HG02623 (cell line): Measurements from ENCODE around the gene GNA14.
A peak's percentile ranks its signal among the peaks of the same experiment; 100 is the strongest.
"Not testable (repeated sequence)": the region's sequence is repeated elsewhere in the genome, so short reads cannot be mapped to it uniquely, and the experiment has no call there.

Source experiments
- ATAC-seq: cut with Tn5 transposase; IDR thresholded peaks from one replicate; pipeline ENCODE4 v1.9.1; 2021; ENCODE audit warnings: moderate library complexity; ENCODE audit not compliant: unreplicated experiment

The GNA14 gene

DNA sequence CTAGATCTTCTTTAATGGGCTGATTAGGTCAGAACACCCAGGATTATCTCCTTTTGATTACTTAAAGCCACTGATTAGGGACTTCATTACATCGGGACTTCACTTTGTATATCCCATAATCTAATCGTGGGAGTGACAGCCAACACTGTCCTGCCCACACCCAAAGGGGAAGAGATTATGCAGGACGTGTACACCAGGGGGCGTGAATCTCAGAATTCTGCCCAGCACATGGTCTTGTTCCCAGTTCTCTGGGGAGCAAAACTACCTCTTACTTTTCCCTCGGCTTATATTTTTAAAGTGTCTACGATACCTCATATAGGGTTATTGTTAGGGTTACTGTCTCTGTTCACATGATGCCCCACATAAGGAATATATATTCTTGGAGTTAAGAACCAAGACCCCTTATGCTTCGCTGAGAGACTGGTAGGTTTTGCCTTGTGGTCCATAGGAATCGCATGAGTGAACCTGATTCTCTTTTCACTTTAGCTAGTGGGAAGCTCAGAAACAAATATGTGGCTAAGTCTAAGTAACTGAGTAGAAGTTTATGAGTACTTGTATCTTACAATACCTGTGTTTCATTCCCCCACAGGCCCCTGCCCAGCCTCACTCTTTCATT, 192.7 kb downstream of the GNA14 start:
- no peak for ATAC-seq

DNA sequence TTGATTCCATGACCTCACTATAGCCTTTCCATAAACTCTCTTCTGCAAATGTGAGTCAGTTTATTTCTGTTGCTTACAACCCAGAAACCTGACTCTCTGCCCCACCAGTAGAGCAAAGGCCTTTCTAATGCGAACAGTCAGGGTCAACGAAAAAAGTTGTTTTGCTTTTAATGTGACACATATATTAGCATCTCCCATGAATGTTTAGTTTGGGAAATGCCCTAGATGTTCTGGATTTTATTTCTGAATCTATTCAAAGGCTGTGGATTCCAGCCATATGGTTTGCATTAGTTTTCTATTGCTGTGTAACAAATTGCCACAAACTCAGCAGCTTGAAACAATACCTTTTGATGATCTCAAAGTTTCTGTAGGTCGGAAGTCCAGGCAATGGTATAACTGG, 193.5 kb downstream of the GNA14 start:
- no peak for ATAC-seq

DNA sequence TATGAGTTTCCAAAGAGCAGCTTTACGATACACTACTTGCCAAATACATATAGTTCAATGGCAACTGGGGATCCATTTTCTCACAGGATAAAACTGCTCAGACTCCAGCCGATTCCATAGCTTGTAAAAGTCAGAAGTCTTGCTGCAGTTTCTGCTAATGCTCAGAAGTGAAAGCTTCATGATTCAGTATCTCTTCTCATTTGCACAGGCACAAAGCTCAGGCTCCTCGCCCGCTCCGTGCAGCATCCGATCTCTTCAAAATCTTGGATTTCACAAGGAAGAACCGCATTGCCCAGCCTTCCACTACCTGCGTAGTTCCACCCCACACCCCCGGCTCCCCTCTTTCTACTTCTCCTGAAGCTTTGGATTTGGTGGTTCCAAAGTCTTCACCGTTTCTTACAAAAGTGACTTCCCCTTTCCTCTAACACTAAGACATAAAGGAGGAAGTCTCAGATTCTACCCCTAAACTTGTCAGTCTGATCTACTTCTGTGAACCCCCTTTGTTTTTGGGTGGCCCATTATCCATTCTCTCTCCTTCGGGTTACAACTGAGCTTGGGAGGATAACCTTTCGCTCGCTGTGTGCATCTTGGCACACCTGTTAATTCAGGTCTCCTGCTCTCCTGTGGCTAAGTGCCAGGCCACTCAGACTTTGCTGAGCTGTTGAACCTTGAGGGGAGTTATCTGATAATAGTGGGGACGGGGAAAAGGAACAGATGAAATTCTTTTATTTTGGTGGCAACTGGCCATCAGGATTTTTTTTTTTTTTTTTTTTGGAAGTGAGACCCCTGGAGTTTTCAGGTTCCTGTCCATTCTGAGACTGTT, 194.1 kb downstream of the GNA14 start:
- no peak for ATAC-seq

DNA sequence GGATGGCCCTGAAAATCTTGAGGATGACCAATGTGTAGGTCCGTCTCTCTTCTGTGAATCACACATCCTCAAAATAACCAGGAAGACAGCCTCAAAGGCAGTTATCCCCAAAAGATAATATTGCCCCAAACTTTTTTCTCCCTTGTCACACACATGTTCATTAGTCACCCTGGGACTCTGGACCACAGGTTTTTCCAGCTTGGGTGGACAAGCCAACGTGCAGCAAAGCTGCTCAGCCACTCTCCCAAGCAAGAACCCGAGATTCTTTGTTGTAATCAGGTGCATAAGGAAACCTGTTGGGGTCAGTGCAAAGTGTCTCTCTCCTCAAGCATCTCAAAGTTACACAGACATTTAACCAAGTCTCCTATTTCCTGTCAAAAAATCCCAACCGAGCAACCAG, 196.6 kb downstream of the GNA14 start:
- ATAC-seq: no peak

DNA sequence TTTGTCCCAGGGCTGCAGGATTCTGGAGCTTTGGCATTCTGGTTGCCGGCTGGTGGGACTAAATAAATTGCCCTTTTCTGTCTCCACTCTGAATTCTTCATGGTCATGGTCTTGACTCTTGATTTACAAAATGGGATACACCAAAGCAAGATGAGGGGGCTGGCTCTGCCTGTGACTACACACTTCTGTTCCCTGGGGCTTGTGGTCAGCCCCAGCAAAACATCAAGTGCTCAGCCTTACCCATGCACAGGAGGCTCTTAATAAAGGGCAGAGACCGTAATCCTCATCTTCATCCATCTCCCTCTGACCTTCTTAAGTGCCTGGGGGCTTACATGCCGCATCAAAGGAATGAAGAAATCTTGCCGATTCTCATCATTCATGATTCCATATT, 198.0 kb downstream of the GNA14 start:
- no peak for ATAC-seq

DNA sequence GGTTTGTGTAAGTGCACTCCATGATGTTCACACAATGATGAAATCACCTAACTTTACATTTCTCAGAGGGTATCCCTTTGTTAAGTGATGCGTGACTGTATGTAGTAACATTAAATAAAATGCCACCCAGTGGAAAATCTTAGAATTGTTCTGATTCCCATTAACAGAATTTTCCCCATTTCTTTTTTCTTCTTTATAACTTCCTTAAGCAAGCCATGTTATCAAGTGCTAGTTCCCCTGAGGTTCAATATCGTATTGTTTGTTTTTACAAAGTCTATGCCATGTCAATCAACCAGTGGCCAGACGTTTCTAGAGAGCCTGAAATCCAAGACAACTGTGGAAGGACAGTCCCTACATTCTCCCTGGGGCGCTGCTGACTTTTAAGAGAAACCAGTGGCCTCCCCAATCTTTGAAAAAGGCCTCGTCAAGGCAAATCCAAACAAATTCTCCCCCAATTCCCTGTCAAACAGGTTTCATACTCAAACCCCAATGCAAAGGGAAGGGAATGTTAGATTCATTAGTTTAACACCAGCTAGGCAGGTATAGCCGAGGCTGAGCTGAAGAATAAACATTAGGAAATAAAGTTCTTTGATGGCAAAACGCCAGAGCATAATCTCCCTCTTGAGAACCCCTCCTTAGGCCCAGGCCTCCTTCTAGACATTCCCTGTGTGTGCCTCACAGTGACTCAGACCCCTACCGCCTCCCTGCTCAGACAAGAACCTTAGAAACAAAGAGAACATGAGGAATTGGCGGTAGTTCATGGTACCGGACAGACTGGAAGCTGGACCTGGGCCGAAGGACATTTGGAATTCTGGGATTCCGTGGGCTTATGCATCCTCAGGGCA, 198.7 kb downstream of the GNA14 start:
- ATAC-seq: no peak

DNA sequence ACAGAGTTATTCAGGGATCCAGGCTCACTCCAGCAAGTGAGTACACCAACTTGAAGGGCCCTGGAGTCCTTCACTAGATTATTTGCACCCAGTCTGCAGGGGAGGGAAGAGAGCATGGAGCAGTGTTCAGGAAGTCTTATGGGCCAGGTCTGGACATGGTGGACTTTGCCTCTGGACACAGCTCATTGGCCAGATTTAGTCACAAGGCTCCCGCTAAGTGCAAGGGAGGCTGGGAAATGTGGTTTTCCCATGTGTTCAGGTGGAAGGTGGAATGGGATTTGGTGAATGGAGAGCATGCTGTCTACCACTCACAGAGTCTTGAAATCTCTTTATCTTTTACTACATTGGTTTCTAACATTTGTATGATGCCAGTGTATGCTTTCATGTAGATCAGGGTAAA, 200.5 kb downstream of the GNA14 start:
- ATAC-seq: no peak

DNA sequence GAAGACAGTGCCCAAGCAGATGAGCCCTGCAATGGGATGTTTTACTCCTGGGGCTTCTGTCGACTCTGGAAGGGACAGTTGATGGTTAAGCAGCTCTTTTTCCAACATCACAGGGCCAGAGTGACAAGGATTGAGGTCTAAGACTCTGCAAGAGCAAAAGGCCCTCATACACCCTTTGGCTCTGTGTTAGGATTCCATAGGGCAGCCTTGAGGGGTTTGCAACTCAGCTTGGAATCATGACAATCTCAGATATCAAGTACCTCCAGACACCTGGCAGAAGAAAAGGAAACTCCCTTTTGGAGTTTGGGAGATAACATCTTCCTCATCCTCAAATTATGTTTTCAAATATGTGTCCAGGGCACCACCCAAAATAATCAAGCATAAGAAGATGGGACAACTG, 205.7 kb downstream of the GNA14 start:
- ATAC-seq: no peak

DNA sequence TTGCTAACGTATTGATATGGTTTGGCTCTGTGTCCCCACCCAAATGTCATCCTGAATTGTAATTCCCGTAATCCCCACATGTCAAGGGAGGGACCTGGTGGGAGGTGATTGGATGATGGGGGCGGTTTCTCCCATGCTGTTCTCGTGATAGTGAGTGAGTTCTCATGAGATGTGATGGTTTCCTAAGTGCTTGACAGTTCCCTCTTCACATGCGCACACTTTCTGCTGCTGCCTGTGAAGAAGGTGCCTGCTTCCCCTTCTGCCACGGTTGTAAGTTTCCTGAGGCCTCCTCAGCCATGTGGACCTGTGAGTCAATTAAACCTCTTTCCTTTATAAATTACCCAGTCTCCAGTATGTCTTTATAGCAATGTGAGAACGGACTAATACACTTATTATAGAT, 207.0 kb downstream of the GNA14 start:
- ATAC-seq: not testable (repeated sequence)

DNA sequence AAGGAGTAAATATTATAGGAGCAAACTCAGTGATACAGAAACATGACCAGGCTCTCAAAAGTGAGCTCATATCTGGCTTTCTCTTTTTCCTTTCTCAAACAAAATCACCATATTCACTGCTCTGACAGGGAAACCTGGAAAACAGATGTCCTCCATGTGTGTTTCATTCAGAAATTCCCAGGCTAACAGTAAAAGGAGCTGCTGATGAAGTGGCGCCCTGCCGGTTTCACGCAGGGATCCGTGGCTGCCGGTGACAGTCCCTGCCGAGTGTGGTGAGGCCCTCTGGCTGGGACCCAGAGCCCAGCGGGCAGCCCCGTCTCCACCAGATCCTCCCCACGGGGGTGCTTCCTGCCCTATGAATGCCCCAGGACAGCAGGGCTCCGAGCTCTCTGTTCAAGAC, 208.1 kb downstream of the GNA14 start:
- no peak for ATAC-seq

DNA sequence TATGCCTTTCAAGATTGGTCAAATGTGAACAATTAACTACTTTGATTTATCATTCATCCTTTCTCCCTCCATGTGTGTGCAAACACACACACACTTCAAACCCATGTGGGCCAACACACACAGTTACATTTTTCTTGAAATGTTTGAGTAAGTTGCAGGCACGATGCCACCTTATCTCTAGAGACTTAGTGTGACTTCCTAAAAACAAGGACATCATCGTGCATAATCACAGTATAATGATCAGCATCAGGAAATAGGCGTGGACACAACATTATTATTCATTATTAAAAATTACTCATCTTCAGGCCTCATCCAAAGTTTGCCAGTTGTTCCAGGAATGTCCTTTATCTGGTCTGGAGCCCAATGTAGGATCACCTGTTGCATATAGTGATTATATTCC, 209.5 kb downstream of the GNA14 start:
- no peak for ATAC-seq

DNA sequence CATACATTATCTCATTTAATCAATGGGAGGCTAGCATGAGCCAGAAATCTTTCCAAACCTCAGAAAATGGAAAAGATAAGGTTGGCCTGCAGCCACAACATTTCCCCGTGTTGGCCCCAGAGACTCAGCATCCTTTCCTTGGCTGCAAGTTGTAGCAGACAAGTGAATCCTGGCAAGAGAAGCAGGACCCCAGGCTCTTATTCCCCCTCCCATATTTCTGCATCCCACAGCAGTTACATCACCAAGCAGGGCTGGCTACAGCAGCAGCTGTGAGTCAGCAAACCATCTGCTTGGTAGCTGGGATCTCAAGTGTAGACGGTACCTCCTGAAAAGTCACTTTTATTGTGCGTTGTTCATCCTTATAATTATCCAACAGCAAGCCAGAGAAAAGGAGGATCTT, 212.4 kb downstream of the GNA14 start:
- no peak for ATAC-seq

DNA sequence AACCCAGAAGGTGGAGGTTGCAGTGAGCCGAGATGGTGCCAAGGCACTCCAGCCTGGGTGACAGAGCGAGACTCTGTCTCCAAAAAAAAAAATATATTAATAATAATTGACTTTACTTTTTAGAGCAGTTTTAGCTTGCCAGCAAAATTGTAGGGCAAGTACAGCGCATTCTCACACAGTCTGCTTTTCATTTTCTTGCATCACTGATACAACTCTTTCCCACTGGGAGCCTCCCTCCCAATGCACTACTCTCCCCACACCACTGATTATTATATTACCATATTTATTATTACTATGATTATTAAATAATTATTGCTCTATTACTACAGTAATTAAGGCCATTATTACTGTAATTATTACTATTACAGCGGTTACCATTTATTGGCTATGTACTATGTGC, 212.8 kb downstream of the GNA14 start:
- ATAC-seq: no peak

DNA sequence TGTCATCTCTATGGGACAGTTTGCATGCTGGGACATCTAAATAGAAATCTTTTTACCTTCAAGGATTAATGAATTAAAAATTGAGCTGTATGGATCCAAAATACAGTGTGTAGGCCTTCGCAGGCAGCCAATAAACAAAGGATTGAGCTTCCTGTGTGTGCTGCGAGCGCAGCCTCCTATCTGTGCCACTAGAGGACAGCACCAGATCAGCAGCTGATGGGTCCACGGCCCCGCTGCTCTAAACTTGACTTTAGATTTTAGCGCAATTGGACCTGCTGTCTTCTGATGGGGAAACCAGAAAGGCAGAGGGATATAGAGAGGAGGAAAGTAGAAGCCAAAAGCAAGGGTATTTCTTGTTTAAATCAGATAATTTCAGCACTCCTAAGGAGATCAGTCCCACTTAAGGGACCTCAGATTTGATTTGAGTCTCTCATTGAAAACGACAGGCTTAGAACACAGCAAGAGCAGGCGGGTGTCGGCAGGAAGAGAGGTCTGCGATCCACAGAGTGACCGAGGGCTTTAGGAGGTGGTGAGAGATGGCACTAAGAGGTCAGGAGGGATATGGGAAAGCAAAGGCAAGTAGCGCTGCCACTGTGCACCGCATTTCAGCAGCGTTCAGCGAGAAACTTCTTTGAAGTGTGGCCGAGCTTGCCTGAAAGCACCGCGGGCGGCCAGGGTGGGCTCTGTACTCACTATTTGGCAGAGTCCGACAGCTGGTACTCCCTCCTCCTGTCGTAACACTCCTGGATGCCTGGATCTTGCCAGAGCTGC, 214.3 kb downstream of the GNA14 start:
- ATAC-seq: peak; percentile 88

DNA sequence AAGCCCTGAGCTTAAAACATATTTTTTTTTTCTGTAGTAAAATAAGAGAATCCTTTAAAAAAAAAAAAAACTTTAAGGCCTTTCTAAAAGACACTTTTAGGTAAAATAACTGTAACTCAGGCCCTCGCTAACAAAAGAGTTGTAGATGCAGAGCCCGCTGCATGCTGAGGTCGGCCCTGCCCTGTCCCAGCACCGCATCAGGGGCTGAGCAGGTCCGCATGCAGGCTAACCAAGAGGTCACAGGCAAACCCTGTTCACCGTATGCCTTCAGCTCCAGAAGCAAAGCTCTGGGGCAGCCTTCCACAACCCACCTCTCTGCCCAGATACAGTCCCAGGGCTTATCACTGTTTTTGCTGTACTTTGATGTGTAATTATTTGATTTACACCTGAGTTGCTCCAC, 216.1 kb downstream of the GNA14 start:
- ATAC-seq: no peak

DNA sequence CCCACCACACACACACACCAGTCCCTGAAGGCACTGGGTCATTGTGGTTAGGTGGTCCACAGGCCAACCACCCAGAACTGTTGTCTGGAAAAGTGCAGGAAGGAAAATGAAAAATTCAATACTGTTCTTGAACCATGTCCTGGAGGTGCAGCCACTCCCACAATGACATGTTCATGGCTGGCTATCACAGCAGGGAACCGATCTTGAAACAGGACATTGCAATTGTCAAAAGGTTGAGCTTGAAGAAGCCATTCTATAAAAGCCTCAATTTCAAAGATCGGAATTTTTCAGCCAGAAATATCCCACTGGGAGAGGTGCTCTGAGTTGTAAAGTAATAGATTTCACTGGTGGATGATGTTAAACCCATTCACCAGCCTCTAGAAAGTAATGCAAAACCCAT, 218.2 kb downstream of the GNA14 start:
- no peak for ATAC-seq

DNA sequence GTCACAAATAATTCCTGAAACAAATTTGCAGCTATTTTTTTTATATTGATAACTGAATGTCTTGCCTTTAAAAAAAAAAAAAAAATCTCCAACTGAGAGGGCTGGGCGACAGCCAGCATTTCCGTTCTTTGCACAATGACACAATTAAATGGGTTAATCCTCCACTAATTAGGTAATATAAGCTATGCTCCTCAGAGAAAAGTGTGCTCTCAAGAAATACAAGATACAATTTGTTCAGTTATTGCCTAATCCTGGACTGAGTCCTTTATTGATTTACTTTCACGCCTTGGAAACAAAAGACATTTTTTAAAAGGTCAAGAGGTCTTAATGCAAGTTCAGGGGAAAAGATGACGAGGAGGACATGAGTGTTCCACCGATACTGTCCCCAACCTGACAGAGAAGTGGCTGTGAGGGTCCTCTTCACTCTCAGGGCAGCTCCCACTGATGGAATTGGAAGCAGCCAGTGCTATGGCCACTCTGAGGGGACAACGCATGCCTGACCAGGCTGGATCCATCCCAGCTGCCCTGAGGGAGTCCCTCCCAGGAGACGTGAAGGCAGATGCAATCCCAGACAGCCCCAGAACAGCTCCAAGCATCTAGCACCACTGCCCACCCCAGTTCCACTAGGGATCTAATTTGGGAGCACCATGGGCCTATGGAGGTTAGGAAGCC, 220.7 kb downstream of the GNA14 start:
- no peak for ATAC-seq

DNA sequence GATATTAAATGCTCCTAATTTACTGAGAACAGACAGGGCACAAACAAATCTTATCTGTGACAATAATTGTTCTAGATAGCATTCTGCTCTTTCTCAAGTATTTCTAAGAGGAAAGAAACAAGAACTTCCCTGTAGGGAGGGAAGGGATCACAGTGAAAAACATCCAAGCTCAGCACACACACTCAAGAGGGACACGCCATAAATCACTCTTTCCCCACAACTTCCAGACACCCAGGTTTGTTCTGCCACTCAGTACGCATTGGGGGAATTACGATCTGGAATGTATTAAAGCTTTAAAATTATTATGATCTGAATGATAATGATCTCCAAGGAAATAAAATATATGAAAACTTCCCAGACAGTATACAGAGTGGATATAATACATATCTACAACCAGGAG, 221.4 kb downstream of the GNA14 start:
- ATAC-seq: no peak

DNA sequence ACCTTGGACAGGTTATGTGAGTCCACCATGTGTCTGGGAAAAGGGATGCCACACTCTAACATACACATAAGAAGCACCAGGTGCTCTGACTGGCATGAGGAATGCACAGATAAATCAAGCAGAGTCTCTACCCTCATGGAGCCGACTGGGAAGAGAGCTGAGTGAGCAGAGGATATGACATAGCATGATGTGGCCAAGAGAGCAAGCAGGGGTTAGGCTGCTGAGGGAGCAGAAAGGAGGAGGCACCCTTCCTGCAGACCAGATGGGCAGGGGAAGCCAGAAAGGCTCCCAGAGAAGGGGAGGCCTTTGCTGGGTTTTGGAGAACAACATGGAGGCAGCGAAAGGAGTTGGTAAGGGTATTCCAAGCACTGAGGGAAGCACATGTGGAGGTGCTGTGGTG, 223.1 kb downstream of the GNA14 start:
- ATAC-seq: no peak

DNA sequence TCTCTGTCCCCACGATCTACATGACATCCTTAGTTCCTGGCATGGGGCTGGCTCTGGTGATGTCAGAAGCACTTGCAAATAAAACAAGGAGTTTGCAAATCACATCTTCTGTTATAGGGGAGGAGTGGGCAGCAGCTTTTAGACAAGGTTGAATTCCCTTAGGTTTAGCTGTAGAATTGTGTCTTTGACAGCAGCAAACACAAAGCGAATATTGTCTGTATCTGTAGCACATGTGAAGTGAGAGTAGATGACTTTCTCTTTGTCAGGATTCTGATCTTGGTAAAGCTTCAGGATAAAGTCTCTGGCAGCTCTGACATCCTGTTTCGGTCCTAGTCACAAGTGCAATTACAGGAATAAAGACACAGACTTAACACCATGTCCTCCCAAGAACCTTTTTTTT, 224.3 kb downstream of the GNA14 start:
- ATAC-seq: no peak

DNA sequence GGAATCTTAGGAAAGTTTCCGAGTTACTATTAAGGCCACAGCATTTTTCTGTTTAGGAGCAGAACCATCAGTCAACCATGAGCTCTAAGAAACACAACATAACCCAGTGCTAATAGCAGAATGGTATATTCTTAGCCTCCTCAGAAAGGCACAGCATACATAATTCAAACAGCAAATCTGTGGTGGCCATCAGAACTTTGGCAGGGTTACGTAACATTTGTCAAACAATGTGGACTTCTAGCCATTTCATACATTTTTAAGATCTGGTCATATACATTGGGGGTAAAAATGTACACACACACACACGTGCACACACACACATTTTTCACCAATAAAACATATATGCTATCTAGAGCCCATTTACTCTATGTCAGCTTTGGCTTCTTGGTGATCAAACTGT, 225.2 kb downstream of the GNA14 start:
- no peak for ATAC-seq
